Body of pancreas (tissue), 4 donors: ENCODE measurements around the gene COL19A1. TPM values are rescaled to one million over a fixed set of nuclear protein-coding genes. Genes with fewer than 3 reads are reported as not detected.

Experiments
- ATAC-seq: fragments of 150-250 bp; one replicate; pipeline ENCODE4 v1.9.1; 2016
- DNase-seq, 4 donors: peaks; one replicate each; pipeline ENCODE4 v3.0.0-alpha.2; 2019
- H3K27ac ChIP-seq, 4 donors: fragments of 200-600 bp; sonication (generic); 1 replicate in 3 of 4; 2 replicates in 1 of 4; pipeline versions ENCODE4 v1.5.1 to v1.6.1; 2016 to 2019; ENCODE audit warnings: mild to moderate bottlenecking in 1 of 4, mixed read lengths in 1 of 4, moderate library complexity in 1 of 4
- H3K27me3 ChIP-seq, 2 donors: fragments of 200-600 bp; sonication (generic); one replicate each; pipeline ENCODE4 v1.6.0; 2016; ENCODE audit warnings: mild to moderate bottlenecking in 1 of 2
- H3K36me3 ChIP-seq, 2 donors: fragments of 200-600 bp; sonication (generic); replicated peaks in 1 of 2; 2 replicates each; pipeline ENCODE4 v1.5.1; 2016; ENCODE audit warnings: low read depth in 2 of 2; ENCODE audit not compliant: insufficient read depth in 1 of 2
- H3K4me1 ChIP-seq: fragments of 200-600 bp; sonication (generic); one replicate; pipeline ENCODE4 v1.6.0; 2016
- H3K4me3 ChIP-seq, 2 donors: fragments of 200-600 bp; sonication (generic); 1 replicate in 1 of 2; 2 replicates in 1 of 2; pipeline ENCODE4 v1.5.1; 2016 to 2019
- H3K9me3 ChIP-seq, 3 donors: fragments of 200-600 bp; sonication (generic); 1 replicate in 2 of 3; 2 replicates in 1 of 3; pipeline ENCODE4 v1.5.1; 2016
- POLR2A ChIP-seq, 3 donors: fragments of 450-650 bp; IDR thresholded peaks; one replicate each; pipeline ENCODE4 v1.6.1; 2016; ENCODE audit warnings: antibody characterized with exemption in 3 of 3, mild to moderate bottlenecking in 2 of 3
- WGBS, 2 donors: methylation state at CpG; one replicate each; pipeline ENCODE4 v1.1.5; 2017; 5-methylcytosine and 5-hydroxymethylcytosine counted together
- intact Hi-C: fragments of 100-400 bp; cut with DNase I; formaldehyde crosslinking; loops from one replicate; pipeline ENCODE4 v1.15.1; 2023
- total RNA-seq, 2 donors: library from RNA; depleted of rRNA; stranded (reverse); fragments of >200 nt; gene quantifications; one replicate each; pipeline ENCODE4 v1.1.0, GENCODE V29; 2016
- TF ChIP-seq, protein P1 (sequence below), 7 experiments: fragments of 450-650 bp in 4 of 7; fragments of 200-600 bp in 3 of 7; sonication (generic) in 3 of 7; IDR thresholded peaks; one replicate each; pipeline ENCODE4 v1.5.1; 2016 to 2019; ENCODE audit warnings: antibody characterized with exemption in 7 of 7

The COL19A1 gene
- total RNA-seq, 2 donors from 2014 or later, result 0.26 to 1.6 TPM

DNA sequence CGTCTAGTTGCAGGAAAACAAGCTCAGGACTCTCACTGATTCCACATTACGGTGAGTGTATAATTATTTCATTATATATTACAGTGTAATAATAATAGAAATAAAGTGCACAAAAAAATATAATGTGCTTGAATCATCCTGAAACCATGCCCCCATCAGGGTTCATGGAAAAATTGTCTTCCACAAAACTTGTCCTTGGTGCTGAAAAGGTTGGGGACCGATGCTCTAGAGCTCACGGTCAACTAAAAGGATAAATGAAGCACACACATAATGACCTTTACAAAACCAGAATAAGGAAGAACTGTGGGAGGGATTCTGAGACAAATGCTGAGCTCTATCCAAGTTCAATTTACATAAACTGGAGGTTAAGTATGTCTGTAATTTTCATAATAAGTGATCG, 194.3 kb downstream of the COL19A1 start:
- WGBS, 2 donors, result 93 to 94% methylated on average over 5 of the region's 5 CpGs
- Histone ChIP-seq H3K27me3 (no peaks in the 10 kb centered on the region), H3K36me3 (no peaks in the 10 kb centered on the region), H3K9me3 (no peaks in the 10 kb centered on the region), H3K27ac (no peak overlapping the region), H3K4me1 (peaks cover 16% of the 10 kb centered on the region), H3K4me3 (no peak overlapping the region)
- intact Hi-C loops, result no loop called here
- TF ChIP-seq POLR2A (IDR thresholded peaks at IDR 0.05), result no peak
- TF ChIP-seq, protein P1, sequence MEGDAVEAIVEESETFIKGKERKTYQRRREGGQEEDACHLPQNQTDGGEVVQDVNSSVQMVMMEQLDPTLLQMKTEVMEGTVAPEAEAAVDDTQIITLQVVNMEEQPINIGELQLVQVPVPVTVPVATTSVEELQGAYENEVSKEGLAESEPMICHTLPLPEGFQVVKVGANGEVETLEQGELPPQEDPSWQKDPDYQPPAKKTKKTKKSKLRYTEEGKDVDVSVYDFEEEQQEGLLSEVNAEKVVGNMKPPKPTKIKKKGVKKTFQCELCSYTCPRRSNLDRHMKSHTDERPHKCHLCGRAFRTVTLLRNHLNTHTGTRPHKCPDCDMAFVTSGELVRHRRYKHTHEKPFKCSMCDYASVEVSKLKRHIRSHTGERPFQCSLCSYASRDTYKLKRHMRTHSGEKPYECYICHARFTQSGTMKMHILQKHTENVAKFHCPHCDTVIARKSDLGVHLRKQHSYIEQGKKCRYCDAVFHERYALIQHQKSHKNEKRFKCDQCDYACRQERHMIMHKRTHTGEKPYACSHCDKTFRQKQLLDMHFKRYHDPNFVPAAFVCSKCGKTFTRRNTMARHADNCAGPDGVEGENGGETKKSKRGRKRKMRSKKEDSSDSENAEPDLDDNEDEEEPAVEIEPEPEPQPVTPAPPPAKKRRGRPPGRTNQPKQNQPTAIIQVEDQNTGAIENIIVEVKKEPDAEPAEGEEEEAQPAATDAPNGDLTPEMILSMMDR (IDR thresholded peaks at IDR 0.05), result no peak
- DNase-seq (no peak), ATAC-seq (no peak)

- intact Hi-C loops, result no loop called here
- no peaks in the 10 kb centered on the region for H3K36me3 ChIP-seq
Measured at GRCh38 chr6:70061546-70061945, 195.2 kb downstream of the COL19A1 start.

GRCh38 chr6:70062010-70062409, 195.7 kb downstream of the COL19A1 start:
- H3K27me3 ChIP-seq, result no peaks in the 10 kb centered on the region
- peaks cover 16% of the 10 kb centered on the region for H3K4me1 ChIP-seq
- no peak for TF ChIP-seq POLR2A (IDR thresholded peaks at IDR 0.05)
- DNase-seq (no peak), ATAC-seq (no peak)
- intact Hi-C loops, result no loop called here
- H3K4me3 ChIP-seq, result no peak overlapping the region
- no peak overlapping the region for H3K27ac ChIP-seq
- 93 to 97% methylated on average over 1 of the region's 1 CpG for WGBS, 2 donors
- H3K9me3 ChIP-seq, result no peaks in the 10 kb centered on the region
- H3K36me3 ChIP-seq, result no peaks in the 10 kb centered on the region

More at GRCh38 chr6:70061546-70061945, 195.2 kb downstream of the COL19A1 start:
- peaks cover 16% of the 10 kb centered on the region for H3K4me1 ChIP-seq
- no peak overlapping the region for H3K27ac ChIP-seq
- H3K27me3 ChIP-seq, result no peaks in the 10 kb centered on the region
- ATAC-seq (no peak), DNase-seq (no peak)
- H3K9me3 ChIP-seq, result no peaks in the 10 kb centered on the region
- 83 to 89% methylated on average over 2 of the region's 2 CpGs for WGBS, 2 donors
- no peak overlapping the region for H3K4me3 ChIP-seq
- TF ChIP-seq, protein P1 (IDR thresholded peaks at IDR 0.05), result no peak
- TF ChIP-seq POLR2A (IDR thresholded peaks at IDR 0.05), result no peak

- no peaks in the 10 kb centered on the region for H3K9me3 ChIP-seq
- H3K4me1 ChIP-seq, result no peaks in the 10 kb centered on the region
- H3K27ac ChIP-seq, result no peak overlapping the region
- H3K4me3 ChIP-seq, result no peak overlapping the region
- TF ChIP-seq, protein P1 (IDR thresholded peaks at IDR 0.05), result no peak
- TF ChIP-seq POLR2A (IDR thresholded peaks at IDR 0.05), result no peak
- H3K27me3 ChIP-seq, result no peaks in the 10 kb centered on the region
- DNase-seq (no peak), ATAC-seq (no peak)
- no peaks in the 10 kb centered on the region for H3K36me3 ChIP-seq
- intact Hi-C loops, result no loop called here
- WGBS, 2 donors, result 71 to 100% methylated on average over 1 of the region's 1 CpG
Measured at GRCh38 chr6:70072540-70073179, 206.3 kb downstream of the COL19A1 start.

DNA sequence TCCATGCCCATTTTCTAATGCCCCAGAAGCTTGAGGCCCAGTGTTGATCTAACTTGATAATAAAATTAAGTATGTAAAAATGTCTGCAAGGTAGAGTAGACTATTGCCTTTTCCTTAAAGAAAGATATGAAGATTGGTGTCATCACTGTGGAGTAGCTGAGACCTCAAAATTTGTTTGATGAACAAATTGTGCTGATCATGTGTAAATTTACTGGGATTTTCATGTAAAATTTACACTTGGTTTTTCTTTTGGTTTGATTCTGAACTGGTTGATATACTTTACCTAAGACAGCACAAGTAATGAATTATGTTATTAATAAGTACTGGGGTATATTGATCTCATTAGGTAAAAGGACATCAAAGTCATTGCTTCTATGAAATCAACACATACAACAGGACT, 207.3 kb downstream of the COL19A1 start:
- intact Hi-C loops, result no loop called here
- no peak for DNase-seq
- Histone ChIP-seq H3K4me1 (no peaks in the 10 kb centered on the region), H3K9me3 (no peaks in the 10 kb centered on the region), H3K27ac (no peak overlapping the region), H3K36me3 (no peaks in the 10 kb centered on the region), H3K27me3 (no peaks in the 10 kb centered on the region), H3K4me3 (no peak overlapping the region)
- no peak for ATAC-seq
- TF ChIP-seq, protein P1 (IDR thresholded peaks at IDR 0.05), result no peak
- no peak for TF ChIP-seq POLR2A (IDR thresholded peaks at IDR 0.05)
